GM12875 (cell line): Measurements from ENCODE around the gene FAAP100.
"Not testable (repeated sequence)": the region's sequence is repeated elsewhere in the genome, so short reads cannot be mapped to it uniquely, and the experiment has no call there.

Experiments used
- H3K4me3 ChIP-seq: one replicate; pipeline ENCODE4 v1.5.1; 2011; ENCODE audit warnings: low read depth, low read length, control low read depth
- TF ChIP-seq, protein P1 (sequence below): IDR thresholded peaks from 2 replicates; pipeline ENCODE4 v1.5.1; 2011; ENCODE audit warnings: low read depth, mild to moderate bottlenecking, control low read depth, inconsistent platforms, low read length, moderate library complexity, borderline replicate concordance; ENCODE audit not compliant: insufficient read depth

FAAP100 gene

DNA sequence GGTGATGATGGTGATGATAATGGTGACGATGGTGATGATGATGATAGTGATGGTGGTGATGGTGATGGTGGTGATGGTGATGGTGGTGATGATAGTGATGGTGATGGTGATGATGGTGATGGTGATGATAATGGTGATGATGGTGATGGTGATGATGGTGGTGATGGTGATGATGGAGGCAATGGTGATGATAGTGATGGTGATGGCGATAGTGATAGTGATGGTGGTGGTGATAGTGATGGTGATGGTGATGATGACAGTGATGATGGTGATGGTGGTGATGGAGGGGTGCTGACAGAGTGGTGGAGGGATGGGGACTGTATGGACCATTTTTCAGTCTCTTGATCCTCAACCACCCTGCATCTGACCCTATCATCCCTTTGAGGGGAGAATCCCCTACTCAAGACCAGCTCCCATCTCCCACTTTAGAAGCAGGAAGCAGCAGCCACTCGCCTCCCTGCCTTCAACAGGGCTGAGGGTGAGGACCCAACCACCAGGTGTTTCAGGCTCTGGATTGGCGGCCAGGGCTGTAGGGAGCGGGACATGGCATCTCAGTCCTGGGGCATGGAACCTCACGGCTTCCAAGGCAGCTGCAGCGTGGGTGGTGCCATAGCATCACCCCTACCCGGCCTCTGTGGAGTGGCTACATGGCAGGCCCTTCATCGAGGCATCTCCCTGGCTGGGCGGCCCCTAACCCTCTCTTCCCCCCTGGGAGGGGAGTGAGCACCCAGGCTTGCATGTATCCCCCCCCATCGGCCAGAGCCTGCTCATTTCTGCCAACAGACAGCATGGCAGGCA is 19.5 kb downstream of the FAAP100 start:
- TF ChIP-seq, protein P1, sequence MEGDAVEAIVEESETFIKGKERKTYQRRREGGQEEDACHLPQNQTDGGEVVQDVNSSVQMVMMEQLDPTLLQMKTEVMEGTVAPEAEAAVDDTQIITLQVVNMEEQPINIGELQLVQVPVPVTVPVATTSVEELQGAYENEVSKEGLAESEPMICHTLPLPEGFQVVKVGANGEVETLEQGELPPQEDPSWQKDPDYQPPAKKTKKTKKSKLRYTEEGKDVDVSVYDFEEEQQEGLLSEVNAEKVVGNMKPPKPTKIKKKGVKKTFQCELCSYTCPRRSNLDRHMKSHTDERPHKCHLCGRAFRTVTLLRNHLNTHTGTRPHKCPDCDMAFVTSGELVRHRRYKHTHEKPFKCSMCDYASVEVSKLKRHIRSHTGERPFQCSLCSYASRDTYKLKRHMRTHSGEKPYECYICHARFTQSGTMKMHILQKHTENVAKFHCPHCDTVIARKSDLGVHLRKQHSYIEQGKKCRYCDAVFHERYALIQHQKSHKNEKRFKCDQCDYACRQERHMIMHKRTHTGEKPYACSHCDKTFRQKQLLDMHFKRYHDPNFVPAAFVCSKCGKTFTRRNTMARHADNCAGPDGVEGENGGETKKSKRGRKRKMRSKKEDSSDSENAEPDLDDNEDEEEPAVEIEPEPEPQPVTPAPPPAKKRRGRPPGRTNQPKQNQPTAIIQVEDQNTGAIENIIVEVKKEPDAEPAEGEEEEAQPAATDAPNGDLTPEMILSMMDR, result no peak
- no peak overlapping the region for H3K4me3 ChIP-seq

DNA sequence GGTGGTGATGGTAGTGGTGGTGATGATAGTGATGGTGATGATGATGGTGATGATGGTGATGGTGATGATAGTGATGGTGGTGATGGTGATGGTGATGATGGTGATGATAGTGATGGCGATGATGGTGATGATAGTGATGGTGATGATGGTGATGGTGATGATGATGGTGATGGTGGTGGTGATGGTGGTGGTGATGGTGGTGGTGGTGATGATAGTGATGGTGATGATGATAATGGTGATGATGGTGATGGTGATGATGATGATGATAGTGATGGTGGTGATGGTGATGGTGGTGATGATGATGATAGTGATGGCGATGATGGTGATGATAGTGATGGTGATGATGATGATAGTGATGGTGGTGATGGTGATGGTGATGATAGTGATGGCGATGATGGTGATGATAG is 20.2 kb downstream of the FAAP100 start:
- not testable (repeated sequence) for H3K4me3 ChIP-seq

DNA sequence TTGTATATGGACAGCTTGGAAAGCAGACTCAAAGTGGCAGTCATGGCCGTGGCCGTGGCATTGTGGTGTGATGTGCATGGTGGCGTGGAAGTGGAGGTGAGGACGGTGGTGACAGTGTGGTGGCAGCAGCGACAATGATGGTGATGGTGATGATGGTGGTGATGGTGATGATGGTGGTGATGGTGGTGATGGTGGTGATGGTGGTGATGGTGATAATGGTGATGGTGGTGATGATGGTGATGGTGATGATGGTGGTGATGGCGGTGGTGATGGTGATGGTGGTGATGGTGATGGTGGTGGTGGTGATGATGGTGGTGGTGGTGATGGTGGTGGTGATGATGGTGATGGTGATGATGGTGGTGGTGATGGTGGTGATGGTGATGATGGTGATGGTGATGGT is 21.1 kb downstream of the FAAP100 start:
- not testable (repeated sequence) for H3K4me3 ChIP-seq

DNA sequence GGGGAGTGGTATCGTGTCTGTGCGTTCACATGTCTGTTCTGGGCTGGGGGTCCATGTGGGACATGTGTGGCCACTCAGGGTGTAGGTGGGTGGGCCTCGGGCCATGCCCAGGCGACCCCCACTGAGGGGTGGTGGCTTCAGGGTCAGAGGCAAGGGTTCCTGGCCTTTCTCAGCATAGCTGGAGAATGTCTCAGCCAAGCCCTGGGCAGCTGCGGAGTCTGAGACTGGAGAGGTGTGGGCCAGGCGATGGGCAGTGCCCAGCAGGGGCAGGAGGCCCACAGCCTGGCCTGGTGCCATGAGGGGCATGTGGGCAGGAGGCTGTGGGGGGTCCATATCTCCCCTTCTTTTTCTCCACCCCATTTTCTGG is 22.7 kb downstream of the FAAP100 start:
- H3K4me3 ChIP-seq, result no peak overlapping the region
- TF ChIP-seq, protein P1, result no peak

DNA sequence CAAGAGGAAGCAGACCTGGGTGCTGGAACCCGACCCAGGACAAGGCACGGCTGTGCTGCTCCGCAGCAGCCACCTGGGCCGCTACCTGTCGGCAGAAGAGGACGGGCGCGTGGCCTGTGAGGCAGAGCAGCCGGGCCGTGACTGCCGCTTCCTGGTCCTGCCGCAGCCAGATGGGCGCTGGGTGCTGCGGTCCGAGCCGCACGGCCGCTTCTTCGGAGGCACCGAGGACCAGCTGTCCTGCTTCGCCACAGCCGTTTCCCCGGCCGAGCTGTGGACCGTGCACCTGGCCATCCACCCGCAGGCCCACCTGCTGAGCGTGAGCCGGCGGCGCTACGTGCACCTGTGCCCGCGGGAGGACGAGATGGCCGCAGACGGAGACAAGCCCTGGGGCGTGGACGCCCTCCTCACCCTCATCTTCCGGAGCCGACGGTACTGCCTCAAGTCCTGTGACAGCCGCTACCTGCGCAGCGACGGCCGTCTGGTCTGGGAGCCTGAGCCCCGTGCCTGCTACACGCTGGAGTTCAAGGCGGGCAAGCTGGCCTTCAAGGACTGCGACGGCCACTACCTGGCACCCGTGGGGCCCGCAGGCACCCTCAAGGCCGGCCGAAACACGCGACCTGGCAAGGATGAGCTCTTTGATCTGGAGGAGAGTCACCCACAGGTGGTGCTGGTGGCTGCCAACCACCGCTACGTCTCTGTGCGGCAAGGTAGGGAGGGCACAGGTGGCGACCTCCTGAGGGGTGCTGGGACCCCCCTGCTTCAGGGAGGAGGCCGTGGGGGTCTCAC is 23.3 kb downstream of the FAAP100 start:
- TF ChIP-seq, protein P1, result no peak
- no peak overlapping the region for H3K4me3 ChIP-seq

DNA sequence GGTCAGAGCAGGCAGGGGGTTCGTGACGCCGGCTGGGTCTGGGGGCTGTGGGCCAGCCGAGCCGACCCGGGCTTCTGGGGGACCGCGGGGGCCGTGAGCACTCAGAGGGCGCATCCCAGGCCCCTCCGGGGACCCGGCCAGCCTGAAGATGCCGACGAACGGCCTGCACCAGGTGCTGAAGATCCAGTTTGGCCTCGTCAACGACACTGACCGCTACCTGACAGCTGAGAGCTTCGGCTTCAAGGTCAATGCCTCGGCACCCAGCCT is 23.8 kb downstream of the FAAP100 start:
- TF ChIP-seq, protein P1, result no peak
- no peak overlapping the region for H3K4me3 ChIP-seq

DNA sequence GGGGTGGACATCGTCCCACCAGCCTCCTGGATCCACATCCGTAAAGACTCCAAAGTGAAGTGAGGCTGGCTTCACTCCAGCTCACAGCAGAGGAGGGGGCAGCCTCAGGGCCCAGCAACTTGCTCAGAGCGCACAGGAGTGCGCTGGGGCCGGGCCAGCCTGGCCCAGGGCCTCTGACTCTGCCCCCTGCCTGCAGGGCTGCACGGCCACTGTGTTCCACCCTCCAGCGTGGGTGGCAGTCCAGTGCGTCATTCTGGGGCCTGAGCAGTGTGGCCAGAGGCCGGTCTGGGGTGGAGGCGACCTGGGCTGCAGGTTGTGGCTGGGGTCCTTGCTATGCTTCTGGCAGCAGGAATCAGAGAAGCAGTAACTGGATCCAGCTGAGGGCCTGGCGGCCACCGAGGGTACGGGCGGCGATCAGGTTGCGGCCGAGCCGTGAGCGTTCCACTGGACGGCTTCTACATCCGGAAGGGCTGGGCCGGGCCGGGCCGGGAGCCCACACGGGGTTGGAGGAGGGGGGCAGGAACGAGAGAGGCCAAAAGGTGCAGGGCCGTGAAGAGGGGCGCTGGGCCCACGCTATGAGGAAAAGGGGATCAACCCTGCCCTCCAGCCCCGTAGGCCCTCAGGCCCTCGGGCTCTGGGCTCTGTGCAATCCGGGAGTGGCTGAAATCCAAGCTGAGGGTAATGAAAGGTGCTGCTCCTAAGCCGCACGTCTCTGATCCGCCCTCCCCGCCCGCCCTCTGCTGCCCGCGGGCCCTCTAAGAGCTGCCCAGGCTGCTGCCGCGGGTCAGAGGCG is 24.4 kb downstream of the FAAP100 start, which contains the start of gene FSCN2:
FSCN2 (plus strand) TSS at position 787 of the 793 bp plus-strand sequence. CDS start 155 bp downstream, outside the sequence.
- H3K4me3 ChIP-seq, result no peak within 1 kb of the TSS

More for the DNA sequence above, 24.4 kb downstream of the FAAP100 start, which contains the start of gene FSCN2:
- TF ChIP-seq, protein P1, result no peak
